ENCODE results near the gene TMEM120B. TPM values are rescaled to one million over a fixed set of nuclear protein-coding genes. Genes with fewer than 3 reads are reported as not detected.

The TMEM120B gene
- total and polyA plus RNA-seq, 4 donors = 1.5 to 12.0 (median 9.1) TPM

DNA sequence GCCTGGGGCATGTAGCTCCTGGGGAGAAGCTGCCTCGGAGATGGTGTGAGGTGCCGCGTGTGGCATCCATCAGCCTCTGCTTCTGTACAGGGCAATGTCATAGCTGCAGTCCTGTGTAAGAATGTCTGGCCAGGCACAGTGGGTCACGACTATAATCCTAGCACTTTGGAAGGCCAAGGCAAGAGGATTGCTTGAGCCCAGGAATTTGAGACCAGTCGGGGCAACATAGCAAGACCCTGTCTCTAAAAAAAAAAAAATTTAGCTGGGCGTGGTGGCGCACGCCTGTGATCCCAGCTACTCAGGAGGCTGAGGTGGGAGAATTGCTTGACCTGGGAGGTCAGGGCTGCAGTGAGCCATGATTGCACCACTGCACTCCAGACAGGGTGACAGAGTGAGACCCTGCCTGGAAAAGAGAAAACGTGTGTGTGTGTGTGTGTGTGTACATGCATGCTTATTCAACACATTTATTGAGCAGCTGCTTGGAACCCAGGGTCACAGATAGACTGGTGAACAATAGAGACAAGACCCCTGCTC, 56.8 kb downstream of the TMEM120B start:
- no peak for DNase-seq
- ATAC-seq (ENCODE audit: low FRiP score) = no peak
- Histone ChIP-seq H3K4me3 (ENCODE audit: low read length in 2 of 2) (no peak overlapping the region), H3K9me3 (ENCODE audit: control insufficient read depth, low read length) (no peaks in the 10 kb centered on the region), H3K4me1 (ENCODE audit: control insufficient read depth in 1 of 2, insufficient read depth in 2 of 2, low read length in 2 of 2) (peaks cover 0 to 2% of the 10 kb centered on the region in 2 donors), H3K27ac (ENCODE audit: low read depth in 1 of 2, low read length in 2 of 2) (no peak overlapping the region), H3K27me3 (ENCODE audit: control insufficient read depth in 1 of 2, insufficient read depth in 2 of 2, low read length in 1 of 2) (no peaks in the 10 kb centered on the region), H3K36me3 (ENCODE audit: control insufficient read depth in 1 of 2, insufficient read depth in 2 of 2, low read length in 1 of 2) (no peaks in the 10 kb centered on the region)
- 79 to 89% methylated on average over 9 of the region's 9 CpGs for WGBS, 2 donors
- intact Hi-C loops (cut with DNase I) = loop anchor here in 1 of 2 donors (5.0 kb wide), 1 partner anchor 57 kb away; the partner anchor contains the start of gene TMEM120B

DNA sequence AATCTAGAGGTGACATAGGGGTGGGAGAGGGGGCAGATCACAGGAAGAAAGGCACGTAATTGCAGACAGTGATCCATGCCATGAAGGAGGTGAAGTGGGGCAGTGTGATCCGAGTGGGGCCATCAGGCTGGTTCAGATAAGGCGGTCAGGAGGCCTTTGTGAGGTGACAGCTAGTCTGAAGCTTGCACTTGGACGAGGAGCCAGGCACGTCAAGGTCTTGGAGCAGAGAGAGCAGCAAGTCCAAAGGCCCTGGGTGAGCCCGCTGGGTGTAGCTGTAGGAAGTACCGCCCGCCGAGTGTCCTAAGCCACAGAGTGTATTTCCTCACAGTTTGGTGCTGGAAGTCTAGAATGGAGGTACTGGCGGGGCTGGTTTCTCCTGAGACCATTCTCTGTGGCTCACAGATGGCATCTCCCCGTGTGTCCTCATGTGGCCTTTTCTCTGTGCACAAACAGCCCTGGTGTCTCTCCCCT, 57.3 kb downstream of the TMEM120B start:
- Histone ChIP-seq H3K4me1 (ENCODE audit: control insufficient read depth in 1 of 2, insufficient read depth in 2 of 2, low read length in 2 of 2) (peaks cover 0 to 2% of the 10 kb centered on the region in 2 donors), H3K4me3 (ENCODE audit: low read length in 2 of 2) (no peak overlapping the region), H3K27me3 (ENCODE audit: control insufficient read depth in 1 of 2, insufficient read depth in 2 of 2, low read length in 1 of 2) (no peaks in the 10 kb centered on the region), H3K36me3 (ENCODE audit: control insufficient read depth in 1 of 2, insufficient read depth in 2 of 2, low read length in 1 of 2) (no peaks in the 10 kb centered on the region), H3K27ac (ENCODE audit: low read depth in 1 of 2, low read length in 2 of 2) (no peak overlapping the region), H3K9me3 (ENCODE audit: control insufficient read depth, low read length) (no peaks in the 10 kb centered on the region)
- no peak for ATAC-seq (ENCODE audit: low FRiP score)
- no peak for DNase-seq
- 90 to 91% methylated on average over 11 of the region's 11 CpGs for WGBS, 2 donors
- intact Hi-C loops (cut with DNase I) = loop anchor here in 1 of 2 donors (5.0 kb wide), 1 partner anchor 58 kb away; the partner anchor contains the start of gene TMEM120B

DNA sequence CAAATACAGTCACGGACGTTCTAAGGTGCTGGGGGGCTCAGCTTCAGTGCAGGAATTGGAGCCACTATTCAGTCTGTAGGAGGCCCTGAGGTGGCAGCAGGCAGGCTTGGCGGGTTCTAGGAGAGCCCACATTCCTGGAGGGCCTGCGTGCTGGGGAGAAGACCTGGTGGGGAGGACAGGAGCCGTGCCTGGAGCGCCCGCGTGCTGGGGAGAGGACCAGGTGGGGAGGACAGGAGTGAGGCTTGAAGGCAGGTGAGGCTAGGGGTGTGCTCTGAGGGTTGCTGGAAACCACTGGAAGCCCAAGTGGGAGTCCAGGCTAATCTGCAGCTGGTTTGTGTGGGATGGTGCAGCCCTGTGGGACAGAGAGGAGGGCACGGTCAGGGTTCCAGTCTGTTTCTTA, 57.8 kb downstream of the TMEM120B start:
- WGBS, 2 donors = 87 to 91% methylated on average over 9 of the region's 9 CpGs
- Histone ChIP-seq H3K4me1 (ENCODE audit: control insufficient read depth in 1 of 2, insufficient read depth in 2 of 2, low read length in 2 of 2) (peaks cover 0 to 2% of the 10 kb centered on the region in 2 donors), H3K4me3 (ENCODE audit: low read length in 2 of 2) (no peak overlapping the region), H3K27me3 (ENCODE audit: control insufficient read depth in 1 of 2, insufficient read depth in 2 of 2, low read length in 1 of 2) (no peaks in the 10 kb centered on the region), H3K36me3 (ENCODE audit: control insufficient read depth in 1 of 2, insufficient read depth in 2 of 2, low read length in 1 of 2) (no peaks in the 10 kb centered on the region), H3K9me3 (ENCODE audit: control insufficient read depth, low read length) (no peaks in the 10 kb centered on the region), H3K27ac (ENCODE audit: low read depth in 1 of 2, low read length in 2 of 2) (no peak overlapping the region)
- ATAC-seq (ENCODE audit: low FRiP score) = no peak
- DNase-seq = no peak
- intact Hi-C loops (cut with DNase I) = no loop called here

DNA sequence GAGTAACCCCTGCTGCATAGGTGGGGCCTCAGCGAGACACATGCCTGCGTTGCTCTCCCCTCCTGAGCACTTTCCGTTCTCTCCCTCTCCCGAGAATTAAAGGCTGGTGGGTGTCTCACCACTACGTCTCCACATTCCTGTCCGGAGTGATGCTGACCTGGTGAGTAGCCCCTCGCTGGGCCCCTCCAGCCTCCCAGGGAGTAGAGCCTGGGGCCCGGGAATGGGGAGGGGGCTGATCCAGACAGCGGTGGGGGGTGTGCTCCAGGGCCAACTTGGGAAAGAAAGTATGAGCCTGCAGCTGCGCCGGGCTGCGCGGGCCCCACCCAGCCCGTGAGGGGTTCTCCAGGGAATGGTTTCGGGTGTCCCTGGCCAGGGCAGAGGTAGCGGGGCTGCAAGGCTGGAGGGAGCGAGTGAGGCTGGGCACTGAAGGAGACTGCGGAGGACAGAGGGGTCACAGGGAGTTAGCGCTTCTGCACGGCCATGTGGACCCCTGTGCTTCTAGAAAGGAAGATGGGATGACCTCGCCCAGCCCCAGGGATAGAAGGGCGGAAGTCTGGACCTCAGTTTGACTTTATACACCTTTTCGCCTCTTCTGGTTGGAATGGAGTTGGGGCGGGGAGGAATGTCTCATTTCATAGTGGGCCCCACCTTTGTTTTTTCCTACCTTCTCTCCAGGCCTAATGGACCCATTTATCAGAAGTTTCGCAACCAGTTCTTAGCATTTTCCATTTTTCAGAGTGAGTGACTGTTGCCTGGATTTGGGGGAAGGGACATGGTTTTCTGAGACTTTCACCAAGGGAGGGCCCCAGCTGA, 58.5 kb downstream of the TMEM120B start:
- H3K36me3 ChIP-seq (ENCODE audit: control insufficient read depth in 1 of 2, insufficient read depth in 2 of 2, low read length in 1 of 2) = no peaks in the 10 kb centered on the region
- intact Hi-C loops (cut with DNase I) = no loop called here
- H3K9me3 ChIP-seq (ENCODE audit: control insufficient read depth, low read length) = no peaks in the 10 kb centered on the region
- 92 to 93% methylated on average over 25 of the region's 25 CpGs for WGBS, 2 donors
- H3K27ac ChIP-seq (ENCODE audit: low read depth in 1 of 2, low read length in 2 of 2) = no peak overlapping the region
- H3K4me1 ChIP-seq (ENCODE audit: control insufficient read depth in 1 of 2, insufficient read depth in 2 of 2, low read length in 2 of 2) = peaks cover 0 to 2% of the 10 kb centered on the region in 2 donors
- no peaks in the 10 kb centered on the region for H3K27me3 ChIP-seq (ENCODE audit: control insufficient read depth in 1 of 2, insufficient read depth in 2 of 2, low read length in 1 of 2)
- H3K4me3 ChIP-seq (ENCODE audit: low read length in 2 of 2) = no peak overlapping the region
- DNase-seq (no peak), ATAC-seq (ENCODE audit: low FRiP score) (no peak)

DNA sequence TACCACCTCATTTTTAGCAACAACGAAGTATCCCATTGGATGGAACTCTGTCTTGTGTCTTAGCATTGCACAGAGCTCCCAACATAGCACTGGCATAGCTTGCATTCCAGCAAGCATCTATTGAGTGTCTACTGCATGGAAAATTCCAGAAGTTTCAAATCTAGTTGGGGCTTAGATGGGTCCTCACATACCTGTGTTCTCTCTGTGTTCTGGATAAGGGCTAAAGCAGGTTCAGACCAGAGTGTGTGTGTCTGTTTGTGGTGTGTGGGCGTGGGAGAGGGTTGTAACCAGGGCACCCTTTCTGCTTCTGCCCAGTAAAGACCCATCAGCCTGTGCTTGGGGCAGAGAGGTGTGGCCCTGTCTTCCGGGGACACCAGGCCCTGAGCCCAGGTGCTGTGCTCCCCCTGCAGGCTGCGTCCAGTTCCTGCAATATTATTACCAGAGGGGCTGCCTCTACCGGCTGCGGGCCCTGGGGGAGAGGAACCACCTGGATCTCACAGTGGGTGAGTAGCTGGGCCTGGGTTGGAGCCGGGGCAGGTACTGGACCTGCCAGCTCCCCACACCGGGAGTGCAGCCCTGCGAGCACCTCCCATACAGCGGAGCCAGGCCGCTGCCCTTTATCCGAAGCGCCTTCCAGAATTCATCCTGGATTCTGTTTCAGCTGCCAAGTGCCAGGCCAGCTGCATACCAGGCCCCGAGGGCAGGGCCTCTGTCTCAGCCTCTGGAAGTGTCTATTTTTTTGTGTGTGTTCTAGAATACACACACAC, 60.6 kb downstream of the TMEM120B start:
- peak; percentile 73 for ATAC-seq (ENCODE audit: low FRiP score)
- Histone ChIP-seq H3K36me3 (ENCODE audit: control insufficient read depth in 1 of 2, insufficient read depth in 2 of 2, low read length in 1 of 2) (no peaks in the 10 kb centered on the region), H3K27me3 (ENCODE audit: control insufficient read depth in 1 of 2, insufficient read depth in 2 of 2, low read length in 1 of 2) (no peaks in the 10 kb centered on the region), H3K27ac (ENCODE audit: low read depth in 1 of 2, low read length in 2 of 2) (no peak overlapping the region), H3K4me1 (ENCODE audit: control insufficient read depth in 1 of 2, insufficient read depth in 2 of 2, low read length in 2 of 2) (no peaks in the 10 kb centered on the region), H3K4me3 (ENCODE audit: low read length in 2 of 2) (no peak overlapping the region), H3K9me3 (ENCODE audit: control insufficient read depth, low read length) (no peaks in the 10 kb centered on the region)
- peak; percentile 79 to 90 for DNase-seq
- intact Hi-C loops (cut with DNase I) = loop anchor here (1.0 to 2.0 kb wide), 3 partner anchors 22 to 76 kb away; no protein-coding TSS in a partner anchor
- 16 to 17% methylated on average over 14 of the region's 14 CpGs for WGBS, 2 donors

DNA sequence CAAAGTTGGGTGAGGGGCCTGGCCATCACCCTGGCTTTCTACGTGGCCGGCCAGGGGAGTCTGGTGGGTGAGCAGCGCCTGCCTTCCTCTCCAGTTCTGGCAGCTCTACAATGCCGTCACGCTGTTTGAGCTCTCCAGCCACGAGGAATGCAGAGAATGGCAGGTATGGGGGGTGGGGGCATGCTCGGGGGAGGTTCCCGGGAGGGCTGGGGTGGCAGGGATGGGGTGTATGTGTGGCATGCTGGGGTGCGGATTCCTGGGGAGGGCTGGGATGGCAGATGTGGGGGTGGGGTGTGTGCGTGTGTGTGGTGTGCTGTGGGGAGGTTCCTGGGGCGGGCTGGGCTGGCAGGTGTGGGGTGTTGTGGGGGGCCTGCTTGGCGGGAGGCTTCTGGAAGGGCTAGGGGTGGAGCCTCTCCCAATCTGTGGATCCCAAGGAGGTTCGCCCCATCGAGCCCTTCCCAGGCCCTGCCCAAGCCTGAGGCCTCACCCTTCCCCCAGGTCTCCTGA, 62.5 kb downstream of the TMEM120B start:
- Histone ChIP-seq H3K27me3 (ENCODE audit: control insufficient read depth in 1 of 2, insufficient read depth in 2 of 2, low read length in 1 of 2) (no peaks in the 10 kb centered on the region), H3K27ac (ENCODE audit: low read depth in 1 of 2, low read length in 2 of 2) (no peak overlapping the region), H3K4me3 (ENCODE audit: low read length in 2 of 2) (no peak overlapping the region), H3K4me1 (ENCODE audit: control insufficient read depth in 1 of 2, insufficient read depth in 2 of 2, low read length in 2 of 2) (no peaks in the 10 kb centered on the region), H3K9me3 (ENCODE audit: control insufficient read depth, low read length) (no peaks in the 10 kb centered on the region), H3K36me3 (ENCODE audit: control insufficient read depth in 1 of 2, insufficient read depth in 2 of 2, low read length in 1 of 2) (no peaks in the 10 kb centered on the region)
- WGBS, 2 donors = 80 to 84% methylated on average over 13 to 14 of the region's 14 CpGs
- no peak for ATAC-seq (ENCODE audit: low FRiP score)
- intact Hi-C loops (cut with DNase I) = loop anchor here (5.0 kb wide), 1 partner anchor 37 kb away; no protein-coding TSS in a partner anchor
- no peak for DNase-seq

DNA sequence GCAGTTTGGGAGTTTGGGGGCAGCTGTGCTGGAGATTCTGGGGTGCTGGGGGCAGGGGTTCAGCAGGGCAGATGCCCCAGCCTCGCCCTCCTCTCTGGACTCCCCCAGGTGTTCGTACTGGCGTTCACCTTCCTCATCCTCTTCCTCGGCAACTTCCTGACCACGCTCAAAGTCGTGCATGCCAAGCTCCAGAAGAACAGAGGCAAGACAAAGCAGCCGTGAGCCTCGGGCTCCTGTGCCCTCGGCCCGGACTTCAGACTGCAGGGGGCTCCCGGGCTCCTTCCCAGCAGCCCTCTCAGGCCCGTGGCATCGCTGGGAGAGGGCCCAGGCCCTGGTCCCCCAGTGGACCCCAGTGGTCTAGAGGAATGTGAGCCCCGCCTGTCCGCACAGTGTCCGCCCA, 62.9 kb downstream of the TMEM120B start:
- Histone ChIP-seq H3K27ac (ENCODE audit: low read depth in 1 of 2, low read length in 2 of 2) (no peak overlapping the region), H3K27me3 (ENCODE audit: control insufficient read depth in 1 of 2, insufficient read depth in 2 of 2, low read length in 1 of 2) (no peaks in the 10 kb centered on the region), H3K9me3 (ENCODE audit: control insufficient read depth, low read length) (no peaks in the 10 kb centered on the region), H3K4me1 (ENCODE audit: control insufficient read depth in 1 of 2, insufficient read depth in 2 of 2, low read length in 2 of 2) (no peaks in the 10 kb centered on the region), H3K4me3 (ENCODE audit: low read length in 2 of 2) (no peak overlapping the region), H3K36me3 (ENCODE audit: control insufficient read depth in 1 of 2, insufficient read depth in 2 of 2, low read length in 1 of 2) (no peaks in the 10 kb centered on the region)
- ATAC-seq (ENCODE audit: low FRiP score) (no peak), DNase-seq (no peak)
- intact Hi-C loops (cut with DNase I) = loop anchor here (5.0 kb wide), 1 partner anchor 37 kb away; no protein-coding TSS in a partner anchor
- WGBS, 2 donors = 84 to 87% methylated on average over 14 to 16 of the region's 16 CpGs

Measured in aorta (tissue), 5 donors.